Limb (tissue), 2 donors: ENCODE measurements around the gene PARD6G.

ENCODE experiments used
- DNase-seq, 2 donors: peaks; one replicate each; pipeline ENCODE4 v3.0.0-alpha.2; 2016; ENCODE audit errors: extremely low spot score in 2 of 2

PARD6G gene

DNA sequence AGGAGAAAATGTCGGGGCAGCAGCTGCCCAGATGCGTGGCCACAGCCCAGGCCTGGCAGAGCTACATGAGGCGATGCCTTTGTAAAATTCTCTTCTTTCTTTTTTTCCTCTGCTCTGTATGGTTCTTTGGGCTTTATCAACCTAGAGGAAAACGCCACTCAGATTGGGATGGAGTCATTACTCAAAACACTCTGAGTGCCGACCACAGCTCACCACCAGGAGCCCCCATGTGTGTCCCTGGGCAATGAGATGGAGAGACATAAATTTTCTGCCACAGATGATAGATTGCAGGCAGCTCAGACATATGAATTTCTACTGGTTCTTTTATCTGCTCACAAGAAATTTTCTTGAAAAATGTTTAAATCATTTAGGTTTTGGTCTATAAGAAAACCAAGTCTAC lies 56.0 kb downstream of the PARD6G start:
- DNase-seq, result peak in 1 of 2 donors; percentile 5

DNA sequence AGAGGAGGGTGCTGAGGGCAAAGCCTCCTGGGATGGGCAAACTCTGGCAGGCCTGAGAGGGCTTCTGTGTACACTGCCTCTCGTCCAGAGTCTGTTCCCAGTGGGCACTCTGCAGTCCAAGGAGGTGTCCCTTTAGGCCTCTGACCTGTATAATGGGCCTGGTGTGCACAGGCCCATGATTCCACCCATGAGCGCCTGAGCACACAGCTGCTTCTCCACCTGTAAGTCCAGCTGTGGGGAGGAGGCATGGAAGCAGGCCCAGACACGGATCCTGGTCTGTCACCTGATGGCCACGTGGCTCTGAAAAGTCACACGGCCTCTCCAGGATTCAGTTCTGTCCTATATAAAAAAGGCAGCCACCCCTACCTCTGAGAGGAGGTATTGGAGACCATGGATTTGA lies 57.0 kb downstream of the PARD6G start:
- no peak for DNase-seq

DNA sequence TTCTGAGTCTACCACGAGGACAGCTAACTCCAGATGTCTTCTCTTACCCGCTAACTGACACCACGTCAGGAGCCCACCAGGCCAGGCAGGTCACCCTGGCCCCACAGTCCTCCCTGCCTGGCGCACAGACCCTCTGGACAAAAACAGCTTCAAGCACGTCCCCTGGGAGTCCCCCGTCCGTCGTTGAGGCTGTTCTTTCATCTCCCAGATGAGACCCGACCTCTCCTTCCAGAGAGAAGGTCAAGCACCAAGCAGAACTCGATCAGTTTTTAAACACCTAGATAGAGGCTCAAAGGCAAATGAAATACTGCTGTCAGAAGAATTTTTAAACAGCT lies 57.8 kb downstream of the PARD6G start:
- no peak for DNase-seq

DNA sequence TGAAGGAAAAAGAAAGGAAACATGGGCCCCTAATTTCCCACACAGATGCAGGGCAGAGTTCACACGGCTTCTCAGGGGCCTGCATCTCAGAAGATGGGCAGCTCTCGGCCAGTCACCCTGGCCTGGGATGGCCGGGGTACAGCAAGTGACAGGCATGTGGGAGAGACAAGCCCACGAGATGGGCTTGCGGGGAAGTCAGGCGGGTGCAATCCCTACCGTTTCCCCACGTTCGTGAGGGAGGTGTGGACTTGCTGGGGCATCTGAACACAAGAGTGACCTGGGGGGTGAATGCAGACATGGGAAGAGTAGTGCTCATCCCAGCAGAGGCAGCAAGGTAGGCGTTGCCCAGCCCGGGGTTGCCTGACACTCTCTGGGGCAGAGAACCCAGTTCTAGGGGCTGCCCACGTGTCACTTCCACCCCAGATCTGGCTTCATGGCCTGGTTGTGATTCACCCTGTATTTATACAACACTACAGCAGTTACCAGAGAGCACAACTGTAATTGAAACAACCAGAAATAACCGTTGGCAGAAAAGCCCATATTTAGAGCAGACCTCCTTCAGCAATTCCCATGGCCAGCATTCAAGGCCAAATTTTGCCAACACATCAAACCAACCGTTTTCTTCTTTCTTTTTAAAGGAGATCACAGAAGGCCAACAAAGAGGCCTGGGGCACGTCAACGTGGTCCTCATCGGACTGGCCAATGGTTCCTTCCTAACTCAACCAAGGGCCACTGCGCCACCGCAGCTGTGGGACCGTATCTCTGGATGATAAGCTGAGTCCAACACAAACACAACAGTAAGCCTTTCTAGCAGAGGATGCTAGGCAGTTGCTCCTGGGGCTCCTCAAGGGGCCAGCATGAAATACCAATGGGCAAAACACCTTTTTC lies 58.4 kb downstream of the PARD6G start:
- DNase-seq, result no peak

DNA sequence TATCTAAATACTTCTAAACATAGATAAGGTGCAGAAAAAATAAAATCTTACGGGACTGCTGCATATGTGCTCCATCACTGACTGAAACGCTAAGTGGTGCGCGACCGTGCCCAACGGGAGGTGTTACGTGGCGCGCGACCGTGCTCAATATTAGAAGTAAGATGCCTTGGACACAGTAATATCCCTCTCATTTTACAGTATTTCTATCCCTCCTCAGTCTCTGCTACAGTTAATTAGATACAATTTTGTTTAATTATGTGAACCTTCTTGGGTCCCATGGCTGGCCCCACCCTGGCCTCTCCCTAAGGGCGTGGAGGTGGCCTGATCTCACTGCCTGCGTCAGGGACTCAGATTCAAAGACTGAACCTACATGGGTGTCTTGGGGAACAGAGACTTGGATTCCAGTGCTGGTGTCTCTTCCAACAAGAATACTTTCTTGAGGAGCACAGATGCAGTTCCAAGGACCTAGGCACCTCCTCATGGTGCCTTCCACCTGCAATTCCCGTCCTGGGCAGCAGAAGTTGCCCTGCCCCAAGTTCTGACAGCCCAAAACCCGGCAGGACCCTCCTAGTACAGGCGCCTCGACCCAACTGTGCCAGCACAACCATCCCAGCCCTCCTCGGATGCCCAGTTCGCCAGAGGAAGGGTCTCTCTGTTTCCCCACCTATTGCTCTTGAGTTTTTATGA lies 59.2 kb downstream of the PARD6G start:
- DNase-seq, result no peak

DNA sequence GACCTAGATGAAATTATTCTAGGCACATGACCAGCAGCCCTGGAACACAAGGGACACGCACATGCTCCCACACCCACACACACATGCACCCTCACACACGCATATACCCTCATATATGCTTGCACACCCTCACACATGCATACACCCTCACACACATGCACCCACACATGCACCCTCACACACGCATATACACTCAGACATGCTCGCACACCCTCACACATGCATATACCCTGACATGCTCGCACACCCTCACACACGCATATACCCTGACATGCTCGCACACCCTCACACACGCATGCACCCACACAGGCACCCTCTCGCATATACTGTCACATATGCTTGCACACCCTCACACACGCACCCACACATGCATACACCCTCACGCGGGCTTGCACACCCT lies 61.8 kb downstream of the PARD6G start:
- no peak for DNase-seq

DNA sequence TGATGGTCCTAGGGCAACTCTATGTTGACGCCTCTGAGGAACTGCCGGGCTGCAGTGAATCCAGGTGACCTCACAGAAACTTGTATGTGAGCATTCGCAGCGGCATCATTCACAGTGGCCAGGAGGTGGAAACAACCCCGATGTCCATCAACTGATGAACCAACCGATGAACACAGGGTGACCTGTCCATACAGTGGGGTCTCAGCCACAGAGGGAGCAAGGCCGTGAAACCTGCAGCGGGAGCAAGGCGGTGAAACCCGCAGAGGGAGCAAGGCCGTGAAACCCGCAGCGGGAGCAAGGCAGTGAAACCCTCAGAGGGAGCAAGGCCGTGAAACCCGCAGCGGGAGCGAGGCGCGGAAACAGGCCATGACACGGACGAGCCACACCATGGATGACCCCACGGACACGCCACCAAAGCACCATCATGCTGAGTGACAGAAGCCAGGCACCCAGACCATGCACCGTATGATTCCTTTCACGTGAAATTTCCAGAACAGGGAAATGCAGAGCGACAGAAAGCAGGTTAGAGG lies 63.0 kb downstream of the PARD6G start:
- no peak for DNase-seq

DNA sequence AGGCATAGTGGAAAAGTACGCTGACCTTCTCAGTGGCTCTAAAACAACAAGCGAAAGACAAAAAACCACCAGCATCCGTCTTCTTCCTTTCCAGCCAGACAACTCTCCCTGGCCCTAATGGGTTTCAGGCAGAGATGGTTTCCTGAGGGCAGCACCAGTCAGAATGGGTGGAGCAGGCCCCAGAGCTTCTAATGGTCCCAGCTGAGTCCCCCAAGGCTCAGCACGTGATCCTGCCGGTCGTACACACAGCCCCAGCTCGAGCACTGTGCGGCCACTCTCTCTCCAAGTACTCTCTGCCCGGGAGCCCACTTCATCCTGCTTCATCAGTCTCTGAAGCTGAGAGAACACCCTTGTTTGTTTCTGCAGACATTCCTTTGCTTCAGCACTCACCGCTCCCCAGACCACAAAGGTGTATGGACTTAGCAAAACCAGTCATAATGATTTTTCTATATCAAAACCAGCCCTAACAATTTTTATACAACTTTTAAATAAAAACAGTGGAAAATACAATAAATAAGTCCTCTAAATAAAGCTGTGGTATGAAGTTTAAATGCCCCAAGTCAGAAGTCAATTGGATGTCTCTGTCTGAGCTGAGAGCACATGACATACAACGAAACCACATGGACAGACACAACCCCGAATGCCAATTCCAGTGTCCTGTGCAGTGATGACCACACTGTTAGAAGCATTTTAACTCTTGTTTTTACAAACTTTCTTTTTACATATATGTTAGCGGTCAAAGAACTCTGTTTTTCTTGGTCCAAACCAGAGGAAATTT lies 63.9 kb downstream of the PARD6G start:
- no peak for DNase-seq

DNA sequence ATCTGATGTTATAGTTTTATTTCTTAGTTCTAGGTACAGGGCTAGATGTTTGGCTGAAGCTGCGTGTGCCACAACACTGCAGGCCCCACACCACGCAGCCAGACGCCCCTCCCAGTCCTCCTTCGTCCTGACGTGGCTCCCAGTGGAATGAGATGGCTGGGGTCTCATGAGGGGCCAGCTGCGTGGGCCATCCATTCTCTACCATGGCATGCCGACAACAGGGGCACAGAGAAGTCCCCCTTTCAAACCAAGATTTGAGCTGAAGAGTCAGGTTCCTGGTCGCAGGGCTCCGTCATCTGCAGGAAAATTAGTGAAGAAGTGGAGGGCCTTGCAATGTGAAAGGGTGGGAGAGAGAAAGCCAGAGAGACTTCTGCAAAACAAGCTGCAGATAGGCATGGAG lies 64.5 kb downstream of the PARD6G start:
- DNase-seq, result no peak

DNA sequence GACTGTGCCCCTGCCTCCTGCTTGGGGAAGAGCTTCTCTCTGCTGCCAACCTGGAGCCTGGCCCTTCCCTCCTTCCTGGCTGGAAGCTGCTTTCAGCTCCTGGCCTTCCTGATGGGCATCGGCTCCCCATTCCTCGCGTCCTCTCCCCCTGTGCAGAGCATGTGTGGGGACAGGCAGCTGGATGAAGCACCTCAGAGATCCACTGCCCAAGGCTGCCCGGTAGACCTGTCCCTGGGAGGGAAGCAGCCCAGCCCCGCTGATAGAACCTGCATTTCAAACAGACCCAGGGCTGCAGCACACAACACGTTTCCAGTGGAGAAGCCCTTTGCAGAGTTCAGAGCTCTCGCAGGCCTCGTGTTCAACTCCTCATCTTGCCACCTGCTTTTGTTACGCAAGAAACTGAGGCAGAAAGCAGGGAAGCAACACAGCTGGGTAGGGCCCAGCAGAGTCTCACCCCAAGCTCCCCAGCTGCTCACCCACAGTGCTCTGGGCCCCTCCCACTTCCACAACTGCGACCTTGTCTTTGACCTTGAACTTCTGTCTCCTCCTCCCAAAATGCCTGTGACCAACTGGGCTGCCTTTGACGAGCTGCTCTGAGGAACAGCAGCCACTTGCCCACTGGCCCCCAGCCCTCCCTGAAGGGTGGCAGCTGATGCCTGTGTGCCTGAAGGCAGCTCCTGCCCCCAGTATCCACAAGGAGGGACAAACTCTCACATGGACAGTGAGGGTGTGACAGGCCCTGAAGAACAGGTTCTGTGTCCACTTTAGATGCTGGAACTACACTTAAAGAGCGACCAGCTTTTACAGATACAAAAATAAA lies 65.5 kb downstream of the PARD6G start:
- no peak for DNase-seq

DNA sequence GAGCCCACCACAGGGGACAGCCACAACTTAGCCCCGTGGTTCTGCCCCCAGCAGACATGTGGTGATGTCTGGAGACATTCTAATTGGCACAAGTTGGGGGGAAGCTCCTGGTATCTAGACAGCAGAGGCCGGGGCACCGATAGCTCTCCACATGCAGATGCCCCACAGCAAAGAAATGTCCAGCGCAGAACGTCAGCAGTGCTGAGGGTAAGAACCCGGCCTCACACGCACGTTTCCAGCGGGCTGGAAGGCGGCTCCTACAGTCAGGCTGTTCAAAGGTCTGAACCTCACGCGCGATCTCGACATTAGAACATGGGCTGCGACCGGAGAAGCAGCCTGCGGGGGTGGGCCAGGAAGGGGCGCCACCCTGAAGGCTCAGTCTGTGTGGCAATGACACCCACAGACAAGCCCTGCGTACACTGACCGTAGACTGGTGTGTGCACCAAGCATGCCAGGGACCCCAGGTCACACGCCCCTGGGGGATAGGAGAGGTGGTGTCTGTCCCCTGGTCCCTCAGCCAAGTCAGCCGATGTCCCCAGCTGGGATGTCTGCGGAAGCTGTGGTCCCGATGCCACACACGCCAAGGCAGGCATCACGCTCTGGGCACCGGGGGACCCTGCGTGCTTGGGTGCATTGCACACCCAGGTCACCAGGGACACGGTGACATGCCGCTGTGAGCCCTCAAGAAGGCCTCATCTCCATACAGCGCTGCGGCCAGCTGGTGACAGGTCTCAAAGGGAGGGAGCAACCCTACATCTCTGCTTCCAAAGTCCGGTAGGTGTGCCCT lies 66.3 kb downstream of the PARD6G start:
- DNase-seq, result no peak

DNA sequence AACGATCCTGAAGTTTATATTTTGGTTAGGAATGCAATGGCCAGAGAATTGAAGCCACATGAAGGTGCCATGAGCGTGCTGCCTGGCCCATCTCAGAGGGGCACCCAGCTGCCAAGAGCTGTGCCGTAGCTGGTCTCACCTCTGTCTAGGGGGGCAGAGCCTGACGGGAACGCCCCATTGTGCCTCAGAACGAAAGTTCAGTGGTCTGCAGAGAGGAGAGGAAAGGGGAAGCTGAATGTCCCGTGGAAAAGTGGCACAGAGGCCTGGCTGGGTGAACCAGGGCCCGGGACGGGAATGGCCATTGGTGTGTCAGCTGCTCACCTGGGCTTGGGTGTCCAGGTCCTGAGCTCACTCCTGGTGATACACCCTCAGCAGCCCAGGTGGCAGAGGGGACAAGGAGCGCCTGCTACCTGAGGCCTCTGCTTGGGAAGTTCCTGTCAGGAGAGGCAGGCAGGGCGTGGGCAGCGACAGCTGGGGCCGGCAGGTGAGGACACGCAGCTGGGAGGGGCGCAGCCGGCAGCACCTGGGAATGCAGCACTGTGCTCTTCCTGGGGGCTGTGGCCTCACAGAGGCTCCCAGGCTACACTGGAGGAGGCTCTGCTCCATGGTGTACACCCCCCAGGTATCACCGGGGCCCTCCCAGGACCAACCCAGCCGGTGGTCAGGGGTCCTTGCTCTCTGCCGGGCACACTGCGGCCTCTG lies 67.3 kb downstream of the PARD6G start:
- no peak for DNase-seq

DNA sequence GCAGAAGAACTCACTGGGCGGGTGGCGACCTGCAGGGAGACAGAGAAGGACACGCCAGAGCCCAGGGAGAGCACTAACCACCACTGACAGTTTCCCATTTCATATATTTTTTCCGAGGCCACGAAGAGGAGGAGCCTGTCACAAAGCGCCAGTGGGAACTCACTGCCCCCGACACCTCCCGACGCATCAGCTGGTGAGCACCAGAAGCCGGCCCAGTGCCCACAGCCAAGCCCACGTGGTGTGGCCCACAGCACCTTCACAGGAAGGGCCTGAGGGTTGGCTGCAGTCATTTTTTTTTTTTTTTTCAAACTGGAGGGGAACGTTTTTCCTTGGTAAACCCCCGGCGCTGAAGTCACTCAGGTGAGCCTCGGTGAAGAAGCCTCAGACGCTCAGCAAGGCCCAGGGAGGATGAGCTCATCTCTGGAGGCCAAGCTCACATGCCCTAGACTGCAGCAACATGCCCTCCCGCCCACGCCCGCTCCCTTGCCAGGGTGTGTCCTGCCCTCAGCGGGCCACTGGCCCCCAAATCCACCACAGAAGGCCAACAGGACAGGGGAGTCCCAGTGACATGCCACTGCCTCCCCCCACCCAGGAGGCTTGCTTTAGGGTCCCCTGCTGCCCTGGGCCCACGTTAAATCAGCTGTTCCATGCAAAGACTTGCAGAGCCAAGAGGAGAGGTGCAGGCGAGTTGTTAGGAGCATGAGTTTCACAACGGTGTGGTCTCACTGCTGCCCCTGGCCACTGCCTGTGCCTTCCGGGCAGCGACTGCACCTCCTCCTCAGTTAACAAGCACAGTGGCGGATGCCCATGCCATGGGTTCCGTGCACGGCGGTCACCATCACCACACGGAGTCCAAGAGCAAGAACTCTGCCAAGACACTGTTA lies 68.1 kb downstream of the PARD6G start:
- no peak for DNase-seq

DNA sequence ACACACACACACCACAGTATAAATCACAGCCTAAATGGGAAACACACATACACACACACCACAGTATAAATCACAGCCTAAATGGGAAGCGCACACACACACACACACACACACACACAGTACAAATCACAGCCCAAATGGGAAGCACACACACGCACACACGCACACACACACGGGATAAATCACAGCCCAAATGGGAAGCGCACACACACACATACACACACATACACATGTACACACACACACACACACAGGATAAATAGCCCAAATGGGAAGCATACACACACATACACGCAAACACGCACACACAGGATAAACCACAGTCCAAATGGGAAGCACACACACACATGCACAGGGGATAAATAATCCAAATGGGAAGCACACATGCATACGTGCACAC lies 70.2 kb downstream of the PARD6G start:
- no peak for DNase-seq

DNA sequence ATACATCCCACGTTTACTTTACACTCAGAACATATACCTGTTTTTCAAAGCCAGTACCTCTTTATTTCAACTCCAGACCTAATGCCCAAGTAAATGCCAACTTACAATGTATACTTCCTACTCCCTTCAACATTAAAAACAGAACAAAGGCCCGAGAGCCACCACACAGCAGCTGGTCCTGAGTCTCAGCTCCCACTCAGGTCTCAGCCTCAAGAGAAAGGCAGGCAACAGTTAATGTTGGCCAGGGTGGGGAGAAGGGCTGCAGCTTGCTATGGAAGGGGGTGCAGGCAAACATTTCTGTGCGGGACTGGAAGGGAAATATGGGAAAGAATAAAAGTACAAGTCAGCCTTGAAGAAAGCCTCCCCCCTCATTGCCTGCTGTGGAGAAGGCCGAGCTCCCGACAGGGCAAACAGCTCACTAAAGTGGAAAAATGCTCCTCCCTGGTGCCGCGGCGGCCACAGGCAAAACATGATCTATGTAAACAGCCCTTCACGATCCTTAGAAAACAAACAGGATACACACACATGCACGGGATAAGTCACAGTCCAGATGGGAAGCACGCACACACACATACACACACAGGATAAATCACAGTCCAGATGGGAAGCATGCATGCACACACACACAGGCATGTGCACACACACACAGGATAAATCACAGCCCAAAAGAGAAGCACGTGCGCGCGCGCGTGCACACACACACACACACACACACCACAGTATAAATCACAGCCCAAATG lies 70.8 kb downstream of the PARD6G start:
- DNase-seq, result peak in 1 of 2 donors; percentile 6

DNA sequence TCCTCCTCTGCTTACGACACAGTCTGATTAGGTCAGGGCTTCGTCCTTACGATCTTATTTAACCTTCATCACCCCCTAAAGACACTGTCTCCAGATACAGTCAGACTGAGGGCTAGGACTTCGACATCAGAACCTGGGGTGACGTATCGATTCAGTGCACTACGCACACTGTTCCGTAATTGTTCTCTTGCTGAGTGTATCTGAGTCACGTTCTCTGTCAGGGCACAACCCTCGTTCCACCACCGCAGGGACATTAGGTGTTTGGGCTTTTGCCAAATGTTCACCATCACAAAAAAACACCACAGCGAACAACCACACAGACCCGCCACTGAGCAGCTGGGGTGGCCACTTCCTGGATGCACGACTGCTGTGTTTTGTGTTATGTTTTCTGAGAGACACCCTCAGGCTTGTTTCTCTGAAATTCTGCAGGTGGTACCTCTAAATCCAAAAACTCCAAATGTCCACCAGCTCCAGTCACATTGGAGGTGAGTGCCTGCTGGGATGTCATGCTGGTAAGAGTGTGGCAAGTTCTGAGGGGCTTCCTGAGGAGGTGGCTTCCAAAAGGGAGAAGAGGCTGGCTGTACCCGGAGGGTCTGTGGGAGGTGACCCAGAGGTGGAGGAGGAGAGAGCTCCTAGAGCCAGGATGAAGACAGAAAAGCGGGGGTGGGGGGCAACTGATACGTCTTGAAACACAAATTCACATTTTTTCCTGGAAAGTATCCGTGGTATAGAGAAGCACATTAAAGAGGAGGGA lies 71.7 kb downstream of the PARD6G start:
- no peak for DNase-seq

DNA sequence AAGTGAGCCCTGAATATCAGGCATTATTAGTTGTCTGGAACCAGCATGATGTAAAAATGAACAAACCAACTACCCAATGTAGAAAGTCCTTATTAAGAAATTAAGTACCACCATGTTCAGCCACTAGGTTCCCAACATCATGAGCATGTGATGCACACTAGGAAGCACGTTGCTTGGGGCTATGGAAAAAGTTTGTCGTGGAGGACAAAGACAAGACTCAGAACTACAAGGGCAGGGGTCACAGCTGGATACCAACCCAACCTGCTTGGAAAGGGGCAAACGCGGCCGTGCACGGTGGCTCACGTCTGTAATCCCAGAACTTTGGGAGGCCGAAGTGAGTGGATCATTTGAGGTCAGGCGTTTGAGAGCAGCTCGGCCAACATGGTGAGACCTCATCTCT lies 74.3 kb downstream of the PARD6G start:
- DNase-seq, result no peak
